Uterus (tissue), 2 donors: ENCODE measurements around the gene BACH2.
"Not testable (repeated sequence)": the region's sequence is repeated elsewhere in the genome, so short reads cannot be mapped to it uniquely, and the experiment has no call there.

ENCODE experiments used
- POLR2A ChIP-seq, 2 donors: fragments of 450-650 bp; IDR thresholded peaks; one replicate each; pipeline ENCODE4 v1.6.1; 2016; ENCODE audit warnings: antibody characterized with exemption in 2 of 2, mild to moderate bottlenecking in 1 of 2, moderate library complexity in 1 of 2
- TF ChIP-seq, protein P1 (sequence below), 4 experiments: fragments of 200-600 bp in 2 of 4; fragments of 450-650 bp in 2 of 4; sonication (generic) in 2 of 4; IDR thresholded peaks; one replicate each; pipeline ENCODE4 v1.5.1; 2016 to 2019; ENCODE audit warnings: antibody characterized with exemption in 4 of 4, mild to moderate bottlenecking in 2 of 4, moderate library complexity in 1 of 4

DNA sequence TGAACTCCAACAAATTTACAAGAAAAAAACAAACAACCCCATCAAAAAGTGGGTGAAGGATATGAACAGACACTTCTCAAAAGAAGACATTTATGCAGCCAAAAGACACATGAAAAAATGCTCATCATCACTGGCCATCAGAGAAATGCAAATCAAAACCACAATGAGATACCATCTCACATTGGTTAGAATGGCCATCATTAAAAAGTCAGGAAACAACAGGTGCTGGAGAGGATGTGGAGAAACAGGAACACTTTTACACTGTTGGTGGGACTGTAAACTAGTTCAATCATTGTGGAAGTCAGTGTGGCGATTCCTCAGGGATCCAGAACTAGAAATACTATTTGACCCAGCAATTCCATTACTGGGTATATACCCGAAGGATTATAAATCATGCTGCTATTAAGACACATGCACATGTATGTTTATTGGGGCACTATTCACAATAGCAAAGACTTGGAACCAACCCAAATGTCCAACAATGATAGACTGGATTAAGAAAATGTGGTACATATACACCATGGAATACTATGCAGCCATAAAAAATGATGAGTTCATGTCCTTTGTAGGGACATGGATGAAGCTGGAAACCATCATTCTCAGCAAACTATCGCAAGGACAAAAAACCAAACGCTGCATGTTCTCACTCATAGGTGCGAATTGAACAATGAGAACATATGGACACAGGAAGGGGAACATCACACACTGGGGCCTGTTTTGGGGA, 264.0 kb downstream of the BACH2 start:
- TF ChIP-seq, protein P1, sequence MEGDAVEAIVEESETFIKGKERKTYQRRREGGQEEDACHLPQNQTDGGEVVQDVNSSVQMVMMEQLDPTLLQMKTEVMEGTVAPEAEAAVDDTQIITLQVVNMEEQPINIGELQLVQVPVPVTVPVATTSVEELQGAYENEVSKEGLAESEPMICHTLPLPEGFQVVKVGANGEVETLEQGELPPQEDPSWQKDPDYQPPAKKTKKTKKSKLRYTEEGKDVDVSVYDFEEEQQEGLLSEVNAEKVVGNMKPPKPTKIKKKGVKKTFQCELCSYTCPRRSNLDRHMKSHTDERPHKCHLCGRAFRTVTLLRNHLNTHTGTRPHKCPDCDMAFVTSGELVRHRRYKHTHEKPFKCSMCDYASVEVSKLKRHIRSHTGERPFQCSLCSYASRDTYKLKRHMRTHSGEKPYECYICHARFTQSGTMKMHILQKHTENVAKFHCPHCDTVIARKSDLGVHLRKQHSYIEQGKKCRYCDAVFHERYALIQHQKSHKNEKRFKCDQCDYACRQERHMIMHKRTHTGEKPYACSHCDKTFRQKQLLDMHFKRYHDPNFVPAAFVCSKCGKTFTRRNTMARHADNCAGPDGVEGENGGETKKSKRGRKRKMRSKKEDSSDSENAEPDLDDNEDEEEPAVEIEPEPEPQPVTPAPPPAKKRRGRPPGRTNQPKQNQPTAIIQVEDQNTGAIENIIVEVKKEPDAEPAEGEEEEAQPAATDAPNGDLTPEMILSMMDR (IDR thresholded peaks at IDR 0.05), result not testable (repeated sequence)
- TF ChIP-seq POLR2A (IDR thresholded peaks at IDR 0.05), result not testable (repeated sequence)
